Neutrophil (primary cell): ENCODE data around the gene PACRGL.

Experiments used
- H3K27ac ChIP-seq: fragments of 200-600 bp; sonication (generic); 2 replicates; pipeline ENCODE4 v1.5.1; 2016; ENCODE audit warnings: mild to moderate bottlenecking, moderate library complexity
- H3K27me3 ChIP-seq: fragments of 200-600 bp; sonication (generic); 2 replicates; pipeline ENCODE4 v1.6.0; 2016; ENCODE audit warnings: mild to moderate bottlenecking
- H3K36me3 ChIP-seq: fragments of 200-600 bp; sonication (generic); 2 replicates; pipeline ENCODE4 v1.5.1; 2017
- H3K4me1 ChIP-seq, 2 experiments: fragments of 200-600 bp in 1 of 2; sonication (generic) in 1 of 2; 1 replicate in 1 of 2; 2 replicates in 1 of 2; pipeline versions ENCODE4 v1.5.1 to v1.6.1; 2013 to 2016; ENCODE audit warnings: low read depth in 1 of 2, low read length in 1 of 2, mild to moderate bottlenecking in 1 of 2, moderate library complexity in 1 of 2; ENCODE audit not compliant: control insufficient read depth in 1 of 2, insufficient read depth in 1 of 2
- H3K4me3 ChIP-seq, 2 experiments: fragments of 200-600 bp in 1 of 2; sonication (generic) in 1 of 2; 1 replicate in 1 of 2; 2 replicates in 1 of 2; pipeline ENCODE4 v1.5.1; 2013 to 2016; ENCODE audit warnings: low read depth in 1 of 2, low read length in 1 of 2, mild to moderate bottlenecking in 1 of 2, moderate library complexity in 1 of 2
- H3K9me3 ChIP-seq: fragments of 200-600 bp; sonication (generic); 2 replicates; pipeline ENCODE4 v1.5.1; 2016
- CTCF ChIP-seq: fragments of 200-600 bp; sonication (generic); IDR thresholded peaks from 2 replicates; pipeline ENCODE4 v1.5.1; 2016; ENCODE audit warnings: antibody characterized with exemption

PACRGL gene

GRCh38 chr4:20687864-20688263 is 12.4 kb upstream of the PACRGL start:
- Histone ChIP-seq H3K9me3 (no peaks in the 10 kb centered on the region), H3K4me1 (no peaks in the 10 kb centered on the region), H3K27me3 (peaks cover 24% of the 10 kb centered on the region), H3K36me3 (no peaks in the 10 kb centered on the region), H3K4me3 (no peak overlapping the region), H3K27ac (no peak overlapping the region)
- no peak for TF ChIP-seq CTCF

- Histone ChIP-seq H3K9me3 (no peaks in the 10 kb centered on the region), H3K27ac (no peak overlapping the region), H3K4me1 (peaks cover 5 to 11% of the 10 kb centered on the region in 2 experiments), H3K36me3 (no peaks in the 10 kb centered on the region), H3K4me3 (no peak overlapping the region), H3K27me3 (no peaks in the 10 kb centered on the region)
- TF ChIP-seq CTCF, result no peak
Measured at GRCh38 chr4:20696815-20697214, 3.4 kb upstream of the PACRGL start.

GRCh38 chr4:20698382-20698781 is 1.9 kb upstream of the PACRGL start:
- peaks cover 5 to 11% of the 10 kb centered on the region in 2 experiments for H3K4me1 ChIP-seq
- no peaks in the 10 kb centered on the region for H3K27me3 ChIP-seq
- no peak overlapping the region for H3K4me3 ChIP-seq
- no peak for TF ChIP-seq CTCF
- no peaks in the 10 kb centered on the region for H3K9me3 ChIP-seq
- no peak overlapping the region for H3K27ac ChIP-seq
- no peaks in the 10 kb centered on the region for H3K36me3 ChIP-seq

- H3K36me3 ChIP-seq, result no peaks in the 10 kb centered on the region
- H3K27ac ChIP-seq, result no peak overlapping the region
- no peak overlapping the region for H3K4me3 ChIP-seq
- H3K27me3 ChIP-seq, result no peaks in the 10 kb centered on the region
- no peak for TF ChIP-seq CTCF
- peaks cover 5 to 11% of the 10 kb centered on the region in 2 experiments for H3K4me1 ChIP-seq
- no peaks in the 10 kb centered on the region for H3K9me3 ChIP-seq
Measured at GRCh38 chr4:20698820-20699219, 1.4 kb upstream of the PACRGL start.

- H3K4me1 ChIP-seq, result no peaks in the 10 kb centered on the region
- no peak overlapping the region for H3K4me3 ChIP-seq
- no peaks in the 10 kb centered on the region for H3K36me3 ChIP-seq
- no peak overlapping the region for H3K27ac ChIP-seq
- no peaks in the 10 kb centered on the region for H3K9me3 ChIP-seq
- no peak for TF ChIP-seq CTCF
- no peaks in the 10 kb centered on the region for H3K27me3 ChIP-seq
Measured at GRCh38 chr4:20711335-20711734, 11.1 kb downstream of the PACRGL start.

GRCh38 chr4:20723019-20723418 is 22.8 kb downstream of the PACRGL start:
- Histone ChIP-seq H3K27me3 (no peaks in the 10 kb centered on the region), H3K9me3 (peaks cover 6% of the 10 kb centered on the region), H3K36me3 (peaks cover 6% of the 10 kb centered on the region), H3K27ac (no peak overlapping the region), H3K4me3 (no peak overlapping the region), H3K4me1 (no peaks in the 10 kb centered on the region)
- no peak for TF ChIP-seq CTCF
